Duodenal mucosa (tissue), 2 donors: ENCODE results near the gene TSLP.

Experiments
- H3K27ac ChIP-seq: one replicate; pipeline ENCODE4 v1.7.0; 2013; ENCODE audit warnings: low read depth, low read length
- H3K27me3 ChIP-seq, 2 donors: one replicate each; pipeline ENCODE4 v1.7.0; 2013; ENCODE audit warnings: low read length in 2 of 2, control low read depth in 1 of 2; ENCODE audit not compliant: insufficient read depth in 2 of 2, control insufficient read depth in 1 of 2
- H3K36me3 ChIP-seq, 2 donors: one replicate each; pipeline ENCODE4 v1.7.0; 2013; ENCODE audit warnings: low read length in 2 of 2, control low read depth in 1 of 2; ENCODE audit not compliant: insufficient read depth in 2 of 2, control insufficient read depth in 1 of 2
- H3K4me1 ChIP-seq, 2 donors: one replicate each; pipeline ENCODE4 v1.7.0; 2013; ENCODE audit warnings: low read length in 2 of 2, control low read depth in 1 of 2; ENCODE audit not compliant: insufficient read depth in 2 of 2, control insufficient read depth in 1 of 2
- H3K4me3 ChIP-seq, 2 donors: one replicate each; pipeline ENCODE4 v1.7.0; 2013; ENCODE audit warnings: low read length in 2 of 2, low read depth in 1 of 2
- H3K9ac ChIP-seq, 2 donors: one replicate each; pipeline ENCODE4 v1.7.0; 2013; ENCODE audit warnings: low read length in 2 of 2, low read depth in 1 of 2
- H3K9me3 ChIP-seq, 2 donors: one replicate each; pipeline ENCODE4 v1.7.0; 2013; ENCODE audit warnings: low read length in 2 of 2, control low read depth in 1 of 2; ENCODE audit not compliant: control insufficient read depth in 1 of 2

The TSLP gene

DNA sequence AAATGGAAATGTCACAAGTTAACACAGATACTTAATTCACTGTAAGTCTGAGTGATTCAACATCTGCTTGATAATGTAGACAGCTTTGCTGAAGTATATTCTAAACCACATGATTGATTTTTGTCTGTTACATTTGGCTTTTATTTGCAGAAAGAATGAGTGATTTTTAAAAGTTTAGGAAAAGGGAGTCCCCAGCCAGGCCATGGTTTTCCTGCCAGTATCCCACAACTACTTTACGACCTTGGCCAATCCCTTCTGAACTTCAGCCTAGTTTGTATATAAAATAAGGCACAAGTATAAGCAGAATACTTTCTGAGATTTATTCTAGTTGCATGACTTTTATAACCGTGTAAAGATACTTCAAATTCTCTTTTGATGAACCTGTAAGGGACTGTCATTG lies 47.7 kb downstream of the TSLP start:
- Histone ChIP-seq H3K9me3 (no peaks in the 10 kb centered on the region), H3K36me3 (peaks cover 26 to 66% of the 10 kb centered on the region in 2 donors), H3K27me3 (no peaks in the 10 kb centered on the region)

DNA sequence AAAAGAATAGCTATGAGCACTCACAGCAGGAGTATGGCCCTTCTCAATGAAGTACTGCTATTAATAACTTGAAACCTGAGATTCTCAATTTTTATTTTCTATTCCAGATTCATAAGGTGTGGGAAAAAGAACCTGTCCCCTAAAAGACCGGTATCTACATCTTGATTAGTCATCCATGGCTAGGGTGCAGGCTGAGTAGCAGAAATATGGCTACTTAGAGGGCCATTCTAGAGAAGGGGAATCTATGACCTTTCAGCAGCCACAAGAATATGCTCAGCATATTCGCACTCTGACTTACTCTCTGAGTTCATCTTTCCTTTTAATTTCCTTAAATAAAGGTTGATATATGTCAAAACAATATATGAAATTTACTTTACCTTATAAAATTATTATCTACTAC lies 48.3 kb downstream of the TSLP start:
- no peak overlapping the region for H3K9ac ChIP-seq
- peaks cover 26 to 69% of the 10 kb centered on the region in 2 donors for H3K36me3 ChIP-seq
- H3K4me1 ChIP-seq: no peaks in the 10 kb centered on the region

More for the DNA sequence above, 47.7 kb downstream of the TSLP start:
- Histone ChIP-seq H3K9ac (no peak overlapping the region), H3K4me3 (no peak overlapping the region), H3K4me1 (no peaks in the 10 kb centered on the region), H3K27ac (no peak overlapping the region)

DNA sequence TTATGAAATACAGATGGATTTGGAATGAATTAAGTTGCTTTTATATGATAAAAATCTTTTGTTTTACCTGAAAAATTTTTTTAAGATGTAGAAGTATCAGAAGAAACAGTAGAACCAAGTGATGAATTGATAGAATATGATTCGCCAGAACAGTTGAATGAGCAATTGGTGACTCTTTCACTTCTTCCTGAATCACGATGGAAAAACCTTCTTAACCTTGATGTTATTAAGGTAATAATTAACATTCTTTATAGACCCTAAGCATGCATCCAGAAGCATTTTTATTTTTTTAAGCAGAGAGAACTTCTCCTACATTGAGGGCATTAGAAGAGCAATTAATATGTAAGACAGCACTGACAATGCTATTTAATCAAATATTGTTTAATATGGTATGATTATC lies 49.4 kb downstream of the TSLP start:
- Histone ChIP-seq H3K9ac (no peak overlapping the region), H3K36me3 (peaks cover 26 to 76% of the 10 kb centered on the region in 2 donors), H3K27me3 (no peaks in the 10 kb centered on the region), H3K9me3 (no peaks in the 10 kb centered on the region), H3K4me1 (no peaks in the 10 kb centered on the region), H3K4me3 (no peak overlapping the region), H3K27ac (no peak overlapping the region)

More for the DNA sequence above, 48.3 kb downstream of the TSLP start:
- Histone ChIP-seq H3K4me3 (no peak overlapping the region), H3K27ac (no peak overlapping the region), H3K27me3 (no peaks in the 10 kb centered on the region), H3K9me3 (no peaks in the 10 kb centered on the region)

GRCh38 chr5:111121926-111122325 lies 50.4 kb downstream of the TSLP start:
- Histone ChIP-seq H3K9me3 (no peaks in the 10 kb centered on the region), H3K27me3 (no peaks in the 10 kb centered on the region), H3K27ac (no peak overlapping the region), H3K36me3 (peaks cover 31 to 85% of the 10 kb centered on the region in 2 donors), H3K4me3 (no peak overlapping the region), H3K4me1 (no peaks in the 10 kb centered on the region), H3K9ac (no peak overlapping the region)

DNA sequence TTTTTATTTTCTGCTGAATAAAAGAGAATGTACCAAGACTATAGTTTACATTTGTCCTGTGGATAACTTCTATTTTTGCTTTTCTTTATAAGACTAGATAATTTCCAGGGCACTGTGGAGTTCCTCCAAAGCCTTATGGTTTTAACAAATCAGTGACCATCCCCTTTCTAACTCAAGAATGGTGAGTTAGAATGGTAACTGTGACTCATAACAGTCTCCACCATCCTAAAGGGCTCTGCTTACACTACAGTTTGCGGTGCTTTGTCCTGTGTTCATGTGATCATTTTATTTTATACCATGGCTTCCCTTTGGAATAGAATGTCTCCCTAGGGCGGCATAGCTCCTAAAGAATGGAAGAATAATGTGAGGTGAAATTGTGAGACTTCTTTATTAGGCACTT lies 50.9 kb downstream of the TSLP start:
- no peak overlapping the region for H3K27ac ChIP-seq
- H3K36me3 ChIP-seq: peaks cover 27 to 83% of the 10 kb centered on the region in 2 donors
- no peaks in the 10 kb centered on the region for H3K4me1 ChIP-seq
- H3K9ac ChIP-seq: no peak overlapping the region
- no peaks in the 10 kb centered on the region for H3K9me3 ChIP-seq
- H3K27me3 ChIP-seq: no peaks in the 10 kb centered on the region
- H3K4me3 ChIP-seq: no peak overlapping the region

DNA sequence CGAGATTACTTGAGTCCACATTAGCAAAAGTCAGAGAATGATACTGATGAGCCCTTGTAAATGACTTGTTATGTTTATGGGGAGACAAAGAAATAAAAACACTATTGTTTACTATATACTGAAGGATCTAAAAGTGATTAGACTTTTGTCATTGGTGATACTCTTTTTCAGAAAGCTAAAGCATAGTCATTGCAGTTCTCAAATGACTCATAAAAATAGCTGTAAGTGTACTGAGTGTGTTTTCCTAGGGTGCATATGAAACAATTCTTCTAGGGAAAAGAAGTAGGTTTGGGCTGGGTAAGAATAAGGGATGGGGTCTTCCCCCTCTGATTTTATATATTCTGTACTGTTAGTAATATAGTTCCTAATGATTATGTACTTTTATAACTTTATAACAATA lies 53.3 kb downstream of the TSLP start:
- Histone ChIP-seq H3K36me3 (peaks cover 26 to 68% of the 10 kb centered on the region in 2 donors), H3K27me3 (no peaks in the 10 kb centered on the region), H3K4me3 (no peak overlapping the region), H3K9me3 (no peaks in the 10 kb centered on the region), H3K9ac (no peak overlapping the region), H3K27ac (no peak overlapping the region), H3K4me1 (no peaks in the 10 kb centered on the region)

DNA sequence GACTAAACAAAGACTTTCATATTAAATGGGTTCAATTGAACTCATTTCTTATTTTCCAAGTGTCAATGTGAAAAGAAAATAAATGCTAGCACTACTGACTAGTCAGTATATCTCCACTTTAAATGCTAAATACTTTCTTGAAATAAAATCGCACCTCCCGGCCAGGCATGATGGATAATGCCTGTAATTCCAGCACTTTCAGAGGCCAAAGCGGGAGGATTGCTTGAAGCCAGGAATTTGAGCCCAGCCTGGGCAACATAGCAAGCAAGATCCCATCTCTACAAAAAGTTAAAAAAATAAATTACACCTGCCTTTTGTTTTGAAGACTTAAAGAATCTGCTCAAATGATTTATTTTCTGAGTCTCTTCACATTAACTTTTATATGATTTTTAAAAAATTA lies 55.4 kb downstream of the TSLP start:
- no peak overlapping the region for H3K9ac ChIP-seq
- H3K27ac ChIP-seq: no peak overlapping the region
- H3K36me3 ChIP-seq: peaks cover 13 to 47% of the 10 kb centered on the region in 2 donors
- H3K4me3 ChIP-seq: no peak overlapping the region
- H3K27me3 ChIP-seq: no peaks in the 10 kb centered on the region
- no peaks in the 10 kb centered on the region for H3K9me3 ChIP-seq
- no peaks in the 10 kb centered on the region for H3K4me1 ChIP-seq
